Pancreas (tissue), 10 donors: ENCODE measurements around the gene SPATC1L. TPM values are rescaled to one million over a fixed set of nuclear protein-coding genes. Genes with fewer than 3 reads are reported as not detected.

Source experiments
- ATAC-seq, 4 donors: fragments of 200-7000 bp; cut with Tn5 transposase; one replicate each; pipeline versions ENCODE4 v1.8.0 to v1.9.1; 2020; ENCODE audit warnings: mild to moderate bottlenecking in 4 of 4, moderate library complexity in 4 of 4
- DNase-seq, 6 donors: peaks; one replicate each; pipeline ENCODE4 v3.0.0-alpha.2; 2020
- FAIRE-seq: peaks from 2 replicates; lab custom pipeline; 2012; peaks lifted over from hg19 to GRCh38; lab: Jason Lieb, UNC
- H3K27ac ChIP-seq, 4 donors: fragments of 200-600 bp; sonication (generic); 1 replicate in 3 of 4; 2 replicates in 1 of 4; pipeline versions ENCODE4 v1.5.0 to v1.8.0; 2020
- H3K27me3 ChIP-seq, 4 donors: fragments of 200-600 bp; one replicate each; pipeline ENCODE4 v1.8.0; 2021
- H3K36me3 ChIP-seq, 3 donors: fragments of 200-600 bp; sonication (generic) in 1 of 3; one replicate each; pipeline versions ENCODE4 v1.5.0 to v1.8.0; 2020 to 2021
- H3K4me1 ChIP-seq, 3 donors: fragments of 200-600 bp; one replicate each; pipeline ENCODE4 v1.8.0; 2021
- H3K4me3 ChIP-seq, 4 donors: fragments of 200-600 bp; sonication (generic) in 2 of 4; one replicate each; pipeline versions ENCODE4 v1.5.0 to v1.8.0; 2020 to 2021
- H3K9me3 ChIP-seq, 4 donors: fragments of 200-600 bp; one replicate each; pipeline ENCODE4 v1.8.0; 2021
- WGBS, 2 donors: extraction: QIAGEN DNeasy Blood & Tissue Kit; methylation state at CpG; one replicate each; pipeline ENCODE4 v1.1.7; 2013; 5-methylcytosine and 5-hydroxymethylcytosine counted together
- intact Hi-C, 3 donors: fragments of 100-400 bp; cut with DNase I; formaldehyde crosslinking; loops; one replicate each; pipeline versions ENCODE4 v1.11.1 to v1.14.2; 2022
- polyA plus RNA-seq, 2 donors: library from polyadenylated mRNA; stranded (reverse); fragments of 200-250 nt; gene quantifications; one replicate each; pipeline ENCODE4 v1.2.3, GENCODE V29; 2013
- total RNA-seq, 6 donors: library from RNA; stranded (reverse); fragmentation: NEBNext Ultra II Directional in 4 of 6; extraction: Animal tissue kit (Norgen Biotek cat#: 25700) in 4 of 6; gene quantifications; one replicate each; pipeline versions ENCODE4 v1.2.1 to v1.2.4, GENCODE V29; 2021 to 2023
- TF ChIP-seq, protein P1 (sequence below), 4 donors: fragments of 200-600 bp; sonication (generic) in 3 of 4; IDR thresholded peaks; one replicate each; pipeline versions ENCODE4 v1.5.0 to v1.8.0; 2021; ENCODE audit warnings: antibody characterized with exemption in 4 of 4
- donor health status: healthy with polysubstance abuse.
- donor health status: DM: no; HTN: no; CAD: no; lungs with moderate emphysema.
- donor health status: DM: no; HTN: no; CAD: no.
- donor health status: control.
- donor health status: control.
- donor health status: Bipolar disorder and iron deficiency.
- donor health status: DM: yes; HTN: yes; CAD: no.
- donor health status: DM: no; HTN: no; CAD: no.
- donor health status: DM: no; HTN: no; CAD: no.
- donor health status: DM: yes; HTN: yes; CAD: no.

Gene SPATC1L
- total and polyA plus RNA-seq, 8 donors: 3.1 to 26.9 (median 6.5) TPM

DNA sequence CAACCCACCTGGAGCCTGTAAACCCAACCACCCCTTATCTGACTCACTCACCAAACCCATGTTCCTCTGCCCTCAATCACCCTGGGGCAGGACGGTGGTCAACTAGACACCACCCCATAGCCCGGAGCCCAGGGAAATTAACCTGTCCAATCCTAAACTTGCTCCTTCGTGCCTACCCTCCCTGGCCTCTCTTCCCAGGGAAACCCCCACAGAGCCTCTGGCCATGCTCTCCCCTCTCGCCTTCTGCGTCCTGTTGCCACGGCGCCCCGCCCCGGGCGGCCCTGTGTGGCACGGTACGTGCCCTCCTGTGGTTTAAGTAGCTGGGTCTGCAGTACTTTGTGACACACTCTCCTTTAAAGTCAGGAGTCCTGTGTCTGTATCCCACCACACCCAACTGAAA is 24.9 kb downstream of the SPATC1L start:
- no peak for FAIRE-seq

DNA sequence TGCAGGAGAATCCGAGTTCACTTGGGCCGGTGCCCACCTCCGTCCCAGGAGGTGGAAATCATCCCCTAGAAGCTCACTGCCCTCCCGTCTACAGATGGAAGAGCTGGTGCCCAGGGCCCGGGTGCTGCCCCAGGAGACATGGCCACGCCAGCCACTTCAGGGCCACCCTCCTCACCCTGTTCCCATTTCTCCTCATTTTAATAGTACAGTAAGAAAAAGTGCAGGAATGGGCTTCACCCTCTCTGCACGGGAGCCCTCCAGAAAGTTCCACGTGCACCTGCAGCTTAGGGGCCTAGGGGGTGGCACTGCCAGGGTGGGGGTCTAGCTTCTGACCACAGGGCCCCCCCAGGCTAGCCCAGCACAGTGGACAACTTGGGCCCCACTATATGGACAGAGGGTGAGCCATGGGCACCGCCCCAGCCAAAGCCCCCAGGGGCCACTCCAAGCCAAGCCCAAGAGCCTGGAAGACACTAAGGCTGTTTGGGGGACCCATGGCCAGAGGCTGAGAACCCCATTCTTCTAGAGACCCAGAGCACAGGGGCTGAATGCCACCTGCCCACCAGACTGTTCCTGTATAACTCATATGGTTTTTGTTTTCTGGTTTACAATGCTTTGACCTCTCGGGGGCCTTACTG is 25.5 kb downstream of the SPATC1L start:
- DNase-seq (peak in 3 of 6 donors; percentile 4 to 35 (median 12)), FAIRE-seq (no peak), ATAC-seq (no peak)
- H3K36me3 ChIP-seq: no peaks in the 10 kb centered on the region
- intact Hi-C loops: no loop called here
- WGBS, 2 donors: 85 to 93% methylated on average over 10 of the region's 10 CpGs
- no peaks in the 10 kb centered on the region for H3K27me3 ChIP-seq
- H3K9me3 ChIP-seq: no peaks in the 10 kb centered on the region
- H3K4me3 ChIP-seq: no peak overlapping the region
- no peaks in the 10 kb centered on the region for H3K4me1 ChIP-seq
- TF ChIP-seq, protein P1, sequence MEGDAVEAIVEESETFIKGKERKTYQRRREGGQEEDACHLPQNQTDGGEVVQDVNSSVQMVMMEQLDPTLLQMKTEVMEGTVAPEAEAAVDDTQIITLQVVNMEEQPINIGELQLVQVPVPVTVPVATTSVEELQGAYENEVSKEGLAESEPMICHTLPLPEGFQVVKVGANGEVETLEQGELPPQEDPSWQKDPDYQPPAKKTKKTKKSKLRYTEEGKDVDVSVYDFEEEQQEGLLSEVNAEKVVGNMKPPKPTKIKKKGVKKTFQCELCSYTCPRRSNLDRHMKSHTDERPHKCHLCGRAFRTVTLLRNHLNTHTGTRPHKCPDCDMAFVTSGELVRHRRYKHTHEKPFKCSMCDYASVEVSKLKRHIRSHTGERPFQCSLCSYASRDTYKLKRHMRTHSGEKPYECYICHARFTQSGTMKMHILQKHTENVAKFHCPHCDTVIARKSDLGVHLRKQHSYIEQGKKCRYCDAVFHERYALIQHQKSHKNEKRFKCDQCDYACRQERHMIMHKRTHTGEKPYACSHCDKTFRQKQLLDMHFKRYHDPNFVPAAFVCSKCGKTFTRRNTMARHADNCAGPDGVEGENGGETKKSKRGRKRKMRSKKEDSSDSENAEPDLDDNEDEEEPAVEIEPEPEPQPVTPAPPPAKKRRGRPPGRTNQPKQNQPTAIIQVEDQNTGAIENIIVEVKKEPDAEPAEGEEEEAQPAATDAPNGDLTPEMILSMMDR (IDR thresholded peaks at IDR 0.05): no peak
- H3K27ac ChIP-seq: no peak overlapping the region

More for the DNA sequence above, 24.9 kb downstream of the SPATC1L start:
- Histone ChIP-seq H3K9me3 (no peaks in the 10 kb centered on the region), H3K4me1 (no peaks in the 10 kb centered on the region), H3K27ac (no peak overlapping the region), H3K27me3 (no peaks in the 10 kb centered on the region), H3K4me3 (no peak overlapping the region), H3K36me3 (no peaks in the 10 kb centered on the region)
- intact Hi-C loops: no loop called here
- WGBS, 2 donors: 92 to 97% methylated on average over 12 of the region's 12 CpGs
- TF ChIP-seq, protein P1 (IDR thresholded peaks at IDR 0.05): no peak
- ATAC-seq: no peak
- DNase-seq: peak in 3 of 6 donors; percentile 8 to 41 (median 18)

DNA sequence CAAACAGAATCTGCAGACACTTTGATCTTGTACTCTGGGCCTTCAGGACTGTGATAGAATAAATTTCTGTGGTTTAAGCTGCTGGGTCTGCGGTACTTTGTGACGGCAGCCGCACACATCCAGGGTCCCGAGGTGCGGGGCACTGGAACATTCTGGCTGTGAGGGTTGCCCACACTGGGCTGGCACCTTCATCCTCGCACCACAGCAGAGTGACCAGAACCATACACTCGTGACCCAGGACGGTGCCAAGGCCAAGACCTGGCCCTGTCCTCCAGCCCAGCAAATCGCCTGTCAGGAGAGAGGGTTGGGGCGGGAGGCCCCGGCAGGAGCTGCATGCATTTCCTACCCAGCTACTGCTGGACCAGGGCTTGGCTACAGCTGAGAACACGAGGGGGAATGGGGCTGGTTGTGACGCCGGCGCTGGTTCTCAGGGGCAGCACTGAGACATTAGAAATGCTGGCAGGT is 26.2 kb downstream of the SPATC1L start:
- Histone ChIP-seq H3K9me3 (no peaks in the 10 kb centered on the region), H3K4me3 (no peak overlapping the region), H3K36me3 (no peaks in the 10 kb centered on the region), H3K4me1 (peaks cover 0 to under 1% (median 0%) of the 10 kb centered on the region in 3 donors), H3K27me3 (no peaks in the 10 kb centered on the region), H3K27ac (no peak overlapping the region)
- ATAC-seq: no peak
- intact Hi-C loops: no loop called here
- DNase-seq: peak in 3 of 6 donors; percentile 7 to 41 (median 15)
- TF ChIP-seq, protein P1 (IDR thresholded peaks at IDR 0.05): no peak
- 80 to 94% methylated on average over 15 of the region's 15 CpGs for WGBS, 2 donors
- no peak for FAIRE-seq

DNA sequence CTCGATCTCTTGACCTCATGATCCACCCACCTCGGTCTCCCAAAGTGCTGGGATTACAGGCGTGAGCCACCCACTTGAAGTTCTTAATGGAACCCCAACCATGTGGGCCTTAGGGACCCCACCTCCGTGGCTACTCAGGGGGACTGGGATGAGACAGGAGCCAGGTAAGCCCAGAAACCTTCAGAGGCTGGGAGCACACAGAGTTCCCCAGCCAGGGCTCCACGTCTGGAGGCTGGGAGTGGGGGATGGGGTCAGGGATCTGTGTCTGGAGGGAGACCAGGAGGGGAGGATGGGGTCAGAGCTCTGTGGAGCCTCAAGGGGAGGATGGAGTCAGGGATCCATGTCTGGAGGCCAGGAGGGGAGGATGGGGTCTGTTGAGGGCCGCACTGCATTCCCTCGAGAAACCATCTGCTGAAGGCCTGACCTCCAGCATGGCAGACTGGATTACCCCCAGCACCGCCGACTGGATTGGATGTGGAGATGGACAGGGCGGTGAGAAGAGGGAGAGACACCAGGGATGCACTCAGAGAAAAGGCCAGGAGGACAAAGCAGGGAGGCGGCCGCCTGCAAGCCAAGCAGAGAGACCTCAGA is 26.8 kb downstream of the SPATC1L start:
- peaks cover 0 to 4% (median 0%) of the 10 kb centered on the region in 3 donors for H3K4me1 ChIP-seq
- peak in 4 of 6 donors; percentile 5 to 41 (median 9) for DNase-seq
- TF ChIP-seq, protein P1 (IDR thresholded peaks at IDR 0.05): no peak

DNA sequence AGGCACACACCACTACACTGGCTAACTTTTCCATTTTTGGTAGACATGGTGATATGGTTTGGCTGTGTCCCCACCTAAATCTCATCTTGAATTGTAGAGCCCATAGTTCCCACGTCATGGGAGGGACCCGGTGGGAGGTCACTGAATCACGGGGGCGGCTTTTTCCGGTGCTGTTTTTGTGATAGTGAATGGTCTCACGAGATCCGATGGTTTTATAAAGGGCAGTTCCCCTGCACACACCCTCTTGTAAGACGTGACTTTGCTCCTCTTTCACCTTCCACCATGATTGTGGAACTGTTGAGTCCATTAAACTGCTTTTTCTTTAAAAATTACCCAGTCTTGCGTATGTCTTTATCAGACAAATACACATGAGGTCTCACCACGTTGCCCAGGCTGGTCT is 27.6 kb downstream of the SPATC1L start:
- H3K27ac ChIP-seq: no peak overlapping the region
- peaks cover 0 to 4% (median 0%) of the 10 kb centered on the region in 3 donors for H3K4me1 ChIP-seq
- H3K36me3 ChIP-seq: no peaks in the 10 kb centered on the region
- intact Hi-C loops: no loop called here
- no peak overlapping the region for H3K4me3 ChIP-seq
- DNase-seq: peak in 1 of 6 donors; percentile 32
- 75 to 85% methylated on average over 10 of the region's 10 CpGs for WGBS, 2 donors
- FAIRE-seq: no peak
- ATAC-seq: no peak
- no peaks in the 10 kb centered on the region for H3K27me3 ChIP-seq
- H3K9me3 ChIP-seq: no peaks in the 10 kb centered on the region
- TF ChIP-seq, protein P1 (IDR thresholded peaks at IDR 0.05): no peak

More for the DNA sequence above, 26.8 kb downstream of the SPATC1L start:
- FAIRE-seq (no peak), ATAC-seq (no peak)
- Histone ChIP-seq H3K27me3 (no peaks in the 10 kb centered on the region), H3K36me3 (no peaks in the 10 kb centered on the region), H3K9me3 (no peaks in the 10 kb centered on the region), H3K27ac (no peak overlapping the region), H3K4me3 (no peak overlapping the region)
- WGBS, 2 donors: 77 to 92% methylated on average over 12 of the region's 12 CpGs
- intact Hi-C loops: no loop called here
